Hepatocyte (in vitro differentiated cells): ENCODE results near the gene C9orf43.

Source experiments
- CTCF ChIP-seq: fragments of 200-600 bp; sonication (generic); IDR thresholded peaks from 2 replicates; pipeline ENCODE4 v1.5.1; 2016; ENCODE audit warnings: antibody characterized with exemption, mild to moderate bottlenecking; ENCODE audit not compliant: poor library complexity
- EZH2 ChIP-seq: fragments of 200-600 bp; sonication (generic); IDR thresholded peaks from 2 replicates; pipeline ENCODE4 v1.6.1; 2016; ENCODE audit warnings: antibody characterized with exemption, mild to moderate bottlenecking, borderline replicate concordance
- EZH2phosphoT487 ChIP-seq: fragments of 200-600 bp; sonication (generic); IDR thresholded peaks from one replicate; pipeline ENCODE4 v1.6.1; 2018; ENCODE audit warnings: antibody characterized with exemption, mild to moderate bottlenecking, low read depth, moderate library complexity; ENCODE audit not compliant: unreplicated experiment, severe bottlenecking

GRCh38 chr9:113388833-113389232 is 21.7 kb upstream of the C9orf43 start:
- TF ChIP-seq CTCF = no peak
- no peak for TF ChIP-seq EZH2phosphoT487
- no peak for TF ChIP-seq EZH2
